ENCODE data around the gene PHACTR1.

PHACTR1 gene

DNA sequence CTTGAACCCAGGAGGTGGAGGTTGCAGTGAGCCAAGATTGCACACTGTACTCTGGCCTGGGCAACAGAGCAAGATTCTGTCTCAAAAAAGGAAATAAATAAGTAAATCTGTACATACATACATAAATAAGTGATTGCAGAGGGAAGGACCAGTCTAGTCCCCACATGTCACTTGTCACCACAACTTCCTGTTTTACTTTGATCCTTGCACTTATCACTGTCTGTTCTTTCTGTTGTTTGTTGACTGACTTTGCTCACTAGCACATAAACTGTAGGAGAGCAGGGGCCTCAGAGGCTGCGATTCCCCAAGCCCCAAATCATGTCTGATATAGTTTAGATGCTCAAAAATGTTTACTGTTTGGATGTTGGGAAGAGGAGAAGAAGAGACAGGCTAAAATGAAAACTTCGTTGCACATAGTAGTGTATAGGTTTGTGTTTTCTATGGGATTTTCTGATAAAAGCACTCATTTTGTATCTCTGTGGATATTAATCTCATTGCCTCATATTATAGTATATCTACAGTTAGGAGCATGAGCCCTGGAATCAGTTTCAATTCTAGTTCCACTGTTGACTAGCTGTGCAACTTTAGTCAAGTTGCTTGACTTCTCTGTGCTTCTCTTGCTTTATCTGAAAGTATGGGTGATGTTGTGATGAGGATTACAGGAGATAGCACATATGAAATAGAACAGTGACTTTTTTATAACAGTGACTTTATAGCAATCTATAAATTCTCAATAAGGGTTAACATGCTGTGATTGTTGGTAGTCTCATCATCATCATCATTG is 446.8 kb downstream of the PHACTR1 start:
- H3K27me3 ChIP-seq (ENCODE audit: control insufficient read depth, insufficient read depth, low read length, poor library complexity, severe bottlenecking) = no peaks in the 10 kb centered on the region
- H3K4me1 ChIP-seq (ENCODE audit: control insufficient read depth, insufficient read depth, low read length) = no peaks in the 10 kb centered on the region
- H3K9me3 ChIP-seq (ENCODE audit: control insufficient read depth, low read length) = no peaks in the 10 kb centered on the region
- WGBS, 2 experiments = 87 to 92% methylated on average over 2 of the region's 2 CpGs
- H3K27ac ChIP-seq (ENCODE audit: insufficient read depth, low read depth, low read length, poor library complexity, severe bottlenecking) = no peak overlapping the region
- H3K36me3 ChIP-seq (ENCODE audit: control insufficient read depth, insufficient read depth, low read length) = no peaks in the 10 kb centered on the region
- H3K4me3 ChIP-seq (ENCODE audit: insufficient read depth, low read depth, low read length) = no peak overlapping the region

DNA sequence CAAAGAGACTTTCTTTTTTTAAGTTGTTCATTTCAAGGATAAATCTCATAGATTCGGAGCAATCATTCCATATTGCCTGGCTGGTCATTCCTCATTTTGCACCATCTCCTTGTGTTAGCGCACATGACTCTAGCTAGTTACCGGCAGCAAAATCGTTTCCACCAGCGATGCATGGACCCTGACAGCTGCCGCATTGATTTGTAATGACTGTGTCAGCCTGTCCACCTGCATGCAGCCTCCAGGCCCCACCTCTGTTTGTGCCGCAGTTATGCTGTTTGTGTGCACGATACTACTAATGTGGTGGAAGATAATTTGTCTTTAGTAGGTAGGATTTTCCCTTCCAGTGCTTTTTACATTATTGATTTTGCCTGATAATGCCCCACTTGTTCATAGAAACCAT is 447.7 kb downstream of the PHACTR1 start:
- WGBS, 2 experiments = 92 to 94% methylated on average over 8 of the region's 8 CpGs
- H3K9me3 ChIP-seq (ENCODE audit: control insufficient read depth, low read length) = no peaks in the 10 kb centered on the region
- H3K36me3 ChIP-seq (ENCODE audit: control insufficient read depth, insufficient read depth, low read length) = no peaks in the 10 kb centered on the region
- H3K27me3 ChIP-seq (ENCODE audit: control insufficient read depth, insufficient read depth, low read length, poor library complexity, severe bottlenecking) = no peaks in the 10 kb centered on the region
- H3K27ac ChIP-seq (ENCODE audit: insufficient read depth, low read depth, low read length, poor library complexity, severe bottlenecking) = no peak overlapping the region
- no peak overlapping the region for H3K4me3 ChIP-seq (ENCODE audit: insufficient read depth, low read depth, low read length)
- no peaks in the 10 kb centered on the region for H3K4me1 ChIP-seq (ENCODE audit: control insufficient read depth, insufficient read depth, low read length)

DNA sequence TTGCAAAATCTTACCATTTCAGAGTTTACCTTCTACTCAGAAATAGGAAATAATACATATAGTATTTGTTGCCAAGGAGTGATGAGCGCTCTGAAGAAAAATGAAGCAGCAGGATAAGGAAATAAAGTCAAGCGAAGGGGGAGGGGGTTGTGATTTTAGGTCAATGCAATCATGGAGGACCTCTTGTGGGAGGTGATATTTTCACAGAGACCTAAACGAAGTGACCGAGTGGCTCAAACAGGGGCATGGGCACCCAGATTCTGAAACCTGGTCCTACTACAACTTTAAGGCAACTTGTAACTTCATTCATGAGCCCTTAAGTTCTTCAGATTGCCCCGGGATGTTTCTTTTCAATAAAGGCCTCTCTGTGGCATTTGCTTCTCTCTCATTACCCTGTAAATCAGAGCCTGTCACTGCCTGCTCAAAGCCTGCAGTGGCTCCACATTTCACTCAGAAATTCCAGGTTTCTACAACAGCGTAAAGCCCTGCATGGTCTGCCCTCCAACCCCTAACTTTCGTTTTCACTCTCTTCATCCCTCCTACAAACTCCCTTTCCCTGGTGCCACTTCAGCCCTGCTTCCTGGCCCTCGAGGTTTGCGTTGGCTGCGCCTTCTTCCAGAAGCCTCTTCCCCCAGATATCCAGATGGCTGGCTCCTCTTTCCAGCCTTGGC is 449.1 kb downstream of the PHACTR1 start:
- H3K36me3 ChIP-seq (ENCODE audit: control insufficient read depth, insufficient read depth, low read length) = no peaks in the 10 kb centered on the region
- H3K27ac ChIP-seq (ENCODE audit: insufficient read depth, low read depth, low read length, poor library complexity, severe bottlenecking) = no peak overlapping the region
- no peaks in the 10 kb centered on the region for H3K27me3 ChIP-seq (ENCODE audit: control insufficient read depth, insufficient read depth, low read length, poor library complexity, severe bottlenecking)
- 84% methylated on average over 10 of the region's 10 CpGs for WGBS, 2 experiments
- no peaks in the 10 kb centered on the region for H3K4me1 ChIP-seq (ENCODE audit: control insufficient read depth, insufficient read depth, low read length)
- no peaks in the 10 kb centered on the region for H3K9me3 ChIP-seq (ENCODE audit: control insufficient read depth, low read length)
- no peak overlapping the region for H3K4me3 ChIP-seq (ENCODE audit: insufficient read depth, low read depth, low read length)

DNA sequence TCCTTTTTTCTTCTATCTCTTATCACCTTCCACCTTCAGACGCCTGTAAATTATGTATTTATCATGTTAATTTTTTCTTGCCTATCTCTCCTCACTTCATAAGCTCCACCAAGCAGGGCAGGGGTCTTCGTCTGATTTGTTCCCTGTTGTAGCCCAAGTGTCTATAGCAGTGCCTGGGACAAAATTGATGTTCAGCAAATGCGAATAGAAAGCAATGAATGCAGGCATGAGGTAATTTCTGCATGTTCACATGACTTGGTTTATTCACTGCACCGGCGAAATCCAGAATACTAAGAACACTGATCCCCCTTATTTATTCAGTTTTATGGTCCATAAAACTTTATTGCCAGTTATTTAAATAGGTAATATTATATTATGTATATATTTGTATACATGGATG is 449.7 kb downstream of the PHACTR1 start:
- Histone ChIP-seq H3K4me3 (ENCODE audit: insufficient read depth, low read depth, low read length) (no peak overlapping the region), H3K9me3 (ENCODE audit: control insufficient read depth, low read length) (no peaks in the 10 kb centered on the region), H3K4me1 (ENCODE audit: control insufficient read depth, insufficient read depth, low read length) (no peaks in the 10 kb centered on the region), H3K36me3 (ENCODE audit: control insufficient read depth, insufficient read depth, low read length) (no peaks in the 10 kb centered on the region), H3K27me3 (ENCODE audit: control insufficient read depth, insufficient read depth, low read length, poor library complexity, severe bottlenecking) (no peaks in the 10 kb centered on the region), H3K27ac (ENCODE audit: insufficient read depth, low read depth, low read length, poor library complexity, severe bottlenecking) (no peak overlapping the region)
- 93 to 98% methylated on average over 4 to 5 of the region's 5 CpGs for WGBS, 2 experiments

DNA sequence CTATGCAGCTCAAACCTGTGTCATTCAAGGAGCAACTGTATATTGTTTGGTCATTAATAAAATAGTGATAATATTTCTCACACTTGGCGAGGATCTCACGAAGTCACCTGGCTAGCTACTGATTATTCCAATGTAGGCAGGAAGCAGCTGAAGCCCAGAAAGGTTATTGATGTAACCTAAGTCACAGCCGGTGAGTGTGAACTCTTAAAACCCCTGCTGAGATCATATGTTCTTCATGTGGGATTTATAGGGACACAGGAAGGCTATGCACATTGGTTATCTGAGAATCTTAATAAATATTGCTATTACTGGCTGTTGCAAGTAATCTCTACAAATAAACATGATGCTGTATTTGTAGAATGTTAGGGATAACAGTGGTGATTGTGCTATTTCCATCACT is 450.3 kb downstream of the PHACTR1 start:
- no peak overlapping the region for H3K27ac ChIP-seq (ENCODE audit: insufficient read depth, low read depth, low read length, poor library complexity, severe bottlenecking)
- H3K4me1 ChIP-seq (ENCODE audit: control insufficient read depth, insufficient read depth, low read length) = no peaks in the 10 kb centered on the region
- H3K4me3 ChIP-seq (ENCODE audit: insufficient read depth, low read depth, low read length) = no peak overlapping the region
- H3K36me3 ChIP-seq (ENCODE audit: control insufficient read depth, insufficient read depth, low read length) = no peaks in the 10 kb centered on the region
- WGBS, 2 experiments = 95 to 100% methylated on average over 3 of the region's 3 CpGs
- H3K9me3 ChIP-seq (ENCODE audit: control insufficient read depth, low read length) = no peaks in the 10 kb centered on the region
- no peaks in the 10 kb centered on the region for H3K27me3 ChIP-seq (ENCODE audit: control insufficient read depth, insufficient read depth, low read length, poor library complexity, severe bottlenecking)

DNA sequence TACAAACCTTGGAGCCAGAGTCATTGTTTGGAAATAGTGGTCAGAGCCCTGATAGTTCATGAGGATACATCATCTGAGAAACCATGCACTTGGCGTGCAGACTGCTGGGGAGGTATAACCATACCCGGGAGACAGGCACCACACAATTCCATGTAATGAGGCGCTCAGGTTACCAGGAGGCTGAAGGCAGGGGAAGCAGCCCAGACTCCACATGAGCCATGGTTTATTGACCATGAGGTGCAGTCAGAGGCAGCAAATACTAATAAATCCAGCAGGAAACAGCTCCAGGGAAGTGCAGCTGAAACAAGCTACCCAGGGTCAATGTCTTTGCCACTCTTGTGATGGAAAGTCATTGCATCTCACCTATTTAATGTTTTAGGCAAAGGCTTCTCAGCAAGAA is 455.7 kb downstream of the PHACTR1 start:
- Histone ChIP-seq H3K36me3 (ENCODE audit: control insufficient read depth, insufficient read depth, low read length) (no peaks in the 10 kb centered on the region), H3K9me3 (ENCODE audit: control insufficient read depth, low read length) (no peaks in the 10 kb centered on the region), H3K27me3 (ENCODE audit: control insufficient read depth, insufficient read depth, low read length, poor library complexity, severe bottlenecking) (no peaks in the 10 kb centered on the region), H3K27ac (ENCODE audit: insufficient read depth, low read depth, low read length, poor library complexity, severe bottlenecking) (no peak overlapping the region), H3K4me3 (ENCODE audit: insufficient read depth, low read depth, low read length) (no peak overlapping the region), H3K4me1 (ENCODE audit: control insufficient read depth, insufficient read depth, low read length) (no peaks in the 10 kb centered on the region)
- WGBS, 2 experiments = 92 to 94% methylated on average over 3 of the region's 3 CpGs

DNA sequence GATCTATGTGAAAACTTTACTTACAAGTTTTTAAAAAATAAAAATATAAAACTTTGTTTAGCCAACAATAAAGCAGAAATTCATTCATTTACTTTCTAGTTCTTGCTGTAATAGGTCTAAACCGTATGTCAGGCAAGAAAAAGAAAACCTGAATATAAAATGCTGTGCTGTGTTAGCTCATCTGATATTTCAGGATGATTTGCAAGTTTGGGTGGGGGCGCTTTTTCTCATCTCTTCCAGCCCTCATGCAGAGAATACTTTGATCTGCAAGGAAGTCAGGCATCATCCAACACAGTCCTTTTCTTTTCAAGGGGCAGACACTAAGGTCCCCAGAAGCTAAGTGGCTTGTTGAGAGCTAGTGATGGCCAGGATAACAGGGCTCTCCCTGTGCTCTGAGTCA is 458.5 kb downstream of the PHACTR1 start:
- H3K36me3 ChIP-seq (ENCODE audit: control insufficient read depth, insufficient read depth, low read length) = no peaks in the 10 kb centered on the region
- no peaks in the 10 kb centered on the region for H3K4me1 ChIP-seq (ENCODE audit: control insufficient read depth, insufficient read depth, low read length)
- WGBS, 2 experiments = 77 to 84% methylated on average over 2 of the region's 2 CpGs
- no peak overlapping the region for H3K27ac ChIP-seq (ENCODE audit: insufficient read depth, low read depth, low read length, poor library complexity, severe bottlenecking)
- H3K27me3 ChIP-seq (ENCODE audit: control insufficient read depth, insufficient read depth, low read length, poor library complexity, severe bottlenecking) = no peaks in the 10 kb centered on the region
- H3K4me3 ChIP-seq (ENCODE audit: insufficient read depth, low read depth, low read length) = no peak overlapping the region
- no peaks in the 10 kb centered on the region for H3K9me3 ChIP-seq (ENCODE audit: control insufficient read depth, low read length)

DNA sequence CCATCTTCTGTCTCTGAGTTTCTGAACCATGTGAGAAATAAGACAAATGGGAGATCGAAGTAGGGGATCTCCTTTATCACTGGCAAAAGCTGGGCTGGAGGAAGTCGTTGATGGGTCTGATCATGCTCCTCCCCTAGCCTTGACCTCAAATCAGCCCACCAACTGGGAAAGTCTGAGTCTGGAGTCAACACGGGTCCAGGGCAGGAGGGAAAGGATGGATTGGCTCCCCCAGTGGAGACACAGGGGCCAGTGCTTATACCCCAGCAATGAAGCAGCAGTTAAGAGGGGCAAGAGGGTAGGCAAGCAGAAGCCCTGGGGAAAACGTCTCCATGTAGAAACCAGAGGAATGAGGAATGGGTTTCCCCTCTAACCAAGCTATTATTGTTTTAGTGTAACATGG is 459.2 kb downstream of the PHACTR1 start:
- no peaks in the 10 kb centered on the region for H3K4me1 ChIP-seq (ENCODE audit: control insufficient read depth, insufficient read depth, low read length)
- no peaks in the 10 kb centered on the region for H3K36me3 ChIP-seq (ENCODE audit: control insufficient read depth, insufficient read depth, low read length)
- WGBS, 2 experiments = 57 to 64% methylated on average over 4 of the region's 4 CpGs
- no peak overlapping the region for H3K4me3 ChIP-seq (ENCODE audit: insufficient read depth, low read depth, low read length)
- no peaks in the 10 kb centered on the region for H3K9me3 ChIP-seq (ENCODE audit: control insufficient read depth, low read length)
- H3K27ac ChIP-seq (ENCODE audit: insufficient read depth, low read depth, low read length, poor library complexity, severe bottlenecking) = no peak overlapping the region
- no peaks in the 10 kb centered on the region for H3K27me3 ChIP-seq (ENCODE audit: control insufficient read depth, insufficient read depth, low read length, poor library complexity, severe bottlenecking)

DNA sequence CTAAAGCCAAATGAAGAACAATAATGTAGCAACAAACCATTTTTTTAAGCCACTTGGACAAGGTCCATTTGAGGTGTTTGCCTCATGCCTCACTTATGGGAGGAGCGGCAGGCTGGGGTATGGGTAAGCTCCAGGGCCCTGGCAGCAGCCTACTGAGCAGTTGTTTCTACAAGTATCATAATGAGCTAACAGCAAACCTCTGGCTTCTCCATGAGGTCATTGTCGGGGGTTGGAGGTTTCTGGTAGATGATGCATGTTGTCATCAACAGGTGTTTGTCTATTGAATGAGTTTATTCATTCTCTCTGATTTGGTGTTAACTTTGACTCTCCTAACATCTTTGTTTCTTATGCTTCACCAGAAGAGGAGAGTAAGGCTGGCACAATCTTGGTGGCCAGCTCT is 461.1 kb downstream of the PHACTR1 start:
- Histone ChIP-seq H3K27ac (ENCODE audit: insufficient read depth, low read depth, low read length, poor library complexity, severe bottlenecking) (no peak overlapping the region), H3K27me3 (ENCODE audit: control insufficient read depth, insufficient read depth, low read length, poor library complexity, severe bottlenecking) (no peaks in the 10 kb centered on the region), H3K9me3 (ENCODE audit: control insufficient read depth, low read length) (no peaks in the 10 kb centered on the region), H3K4me1 (ENCODE audit: control insufficient read depth, insufficient read depth, low read length) (no peaks in the 10 kb centered on the region), H3K4me3 (ENCODE audit: insufficient read depth, low read depth, low read length) (no peak overlapping the region), H3K36me3 (ENCODE audit: control insufficient read depth, insufficient read depth, low read length) (no peaks in the 10 kb centered on the region)
- 96 to 100% methylated on average over 2 of the region's 2 CpGs for WGBS, 2 experiments

DNA sequence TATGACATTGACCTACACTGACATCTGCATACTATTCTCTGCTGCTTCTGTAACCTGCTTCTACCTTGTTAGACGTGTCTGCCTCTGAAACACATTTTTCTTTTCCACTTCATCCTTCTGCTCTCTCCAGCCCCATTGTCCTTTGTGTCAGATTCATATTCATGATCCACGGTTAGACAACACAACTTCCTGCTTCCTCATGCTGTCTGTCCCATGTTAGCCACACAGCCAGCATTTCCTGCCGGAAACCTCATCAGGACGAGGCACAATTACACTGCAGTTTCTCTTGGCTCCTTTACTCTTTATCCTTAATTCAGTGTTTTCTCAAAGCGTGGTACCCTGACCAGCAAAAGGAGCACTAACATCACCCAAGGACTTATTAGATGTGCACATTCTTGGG is 461.5 kb downstream of the PHACTR1 start:
- Histone ChIP-seq H3K4me3 (ENCODE audit: insufficient read depth, low read depth, low read length) (no peak overlapping the region), H3K9me3 (ENCODE audit: control insufficient read depth, low read length) (no peaks in the 10 kb centered on the region), H3K27me3 (ENCODE audit: control insufficient read depth, insufficient read depth, low read length, poor library complexity, severe bottlenecking) (no peaks in the 10 kb centered on the region), H3K4me1 (ENCODE audit: control insufficient read depth, insufficient read depth, low read length) (no peaks in the 10 kb centered on the region), H3K27ac (ENCODE audit: insufficient read depth, low read depth, low read length, poor library complexity, severe bottlenecking) (no peak overlapping the region), H3K36me3 (ENCODE audit: control insufficient read depth, insufficient read depth, low read length) (no peaks in the 10 kb centered on the region)
- 63 to 77% methylated on average over 4 to 5 of the region's 5 CpGs for WGBS, 2 experiments
